PC-9 (cell line): ENCODE results near the gene NTNG1. TPM values are rescaled to one million over a fixed set of nuclear protein-coding genes. Genes with fewer than 3 reads are reported as not detected.

ENCODE experiments used
- BruUV-seq: library from RNA; stranded (reverse); fragments of 400-500 nt; replicated peaks from 2 replicates; lab custom pipeline; 2021; lab: Mats Ljungman, UMichigan
- CTCF ChIA-PET: fragments of 300-600 bp; sonication (Branson Sonifier 250); formaldehyde crosslinking; loops from one replicate; lab custom pipeline; 2022; ENCODE audit warnings: antibody characterized with exemption; lab: Charles Lee
- POLR2A ChIA-PET: fragments of 300-600 bp; sonication (Branson Sonifier 250); formaldehyde crosslinking; loops from one replicate; lab custom pipeline; 2022; ENCODE audit warnings: antibody characterized with exemption; ENCODE audit not compliant: unreplicated experiment; lab: Charles Lee
- DNase-seq, 2 experiments: peaks; one replicate each; pipeline versions ENCODE4 v3.0.0 to v3.0.0-alpha.2; 2015 to 2022; ENCODE audit warnings: mixed read lengths in 1 of 2
- H2AFZ ChIP-seq: fragments of 200-600 bp; sonication (generic); 2 replicates; pipeline ENCODE4 v1.8.1; 2017; ENCODE audit warnings: antibody characterized with exemption
- H3F3A ChIP-seq: fragments of 200-600 bp; sonication (generic); 2 replicates; pipeline ENCODE4 v1.8.1; 2017; ENCODE audit warnings: antibody characterized with exemption, mild to moderate bottlenecking, low read depth; ENCODE audit not compliant: insufficient read depth
- H3K27ac ChIP-seq: fragments of 200-600 bp; sonication (generic); 2 replicates; pipeline ENCODE4 v1.6.1; 2016; ENCODE audit warnings: mixed run types
- H3K27me3 ChIP-seq: fragments of 200-600 bp; sonication (generic); 2 replicates; pipeline ENCODE4 v1.6.1; 2016; ENCODE audit warnings: low read depth, mixed run types; ENCODE audit not compliant: insufficient read depth
- H3K36me3 ChIP-seq: fragments of 200-600 bp; sonication (generic); 2 replicates; pipeline ENCODE4 v1.6.1; 2016; ENCODE audit warnings: low read depth, mixed run types
- H3K4me1 ChIP-seq: fragments of 200-600 bp; sonication (generic); replicated peaks from 2 replicates; pipeline ENCODE4 v1.6.1; 2016; ENCODE audit warnings: mixed run types; ENCODE audit not compliant: insufficient read depth
- H3K4me2 ChIP-seq: fragments of 200-600 bp; sonication (generic); 2 replicates; pipeline ENCODE4 v1.6.1; 2017; ENCODE audit warnings: mixed run types
- H3K4me3 ChIP-seq: fragments of 200-600 bp; sonication (generic); 2 replicates; pipeline ENCODE4 v1.6.1; 2016; ENCODE audit warnings: mixed run types
- H3K79me2 ChIP-seq: fragments of 200-600 bp; sonication (generic); 2 replicates; pipeline ENCODE4 v1.6.1; 2017; ENCODE audit warnings: low read depth, mixed run types
- H3K9me2 ChIP-seq: fragments of 200-600 bp; sonication (generic); 2 replicates; pipeline ENCODE4 v1.8.1; 2017; ENCODE audit warnings: mild to moderate bottlenecking; ENCODE audit not compliant: insufficient read depth
- H3K9me3 ChIP-seq: fragments of 200-600 bp; sonication (generic); 2 replicates; pipeline ENCODE4 v1.8.1; 2016; ENCODE audit warnings: low read depth; ENCODE audit not compliant: insufficient read depth
- H4K20me1 ChIP-seq: fragments of 200-600 bp; sonication (generic); 2 replicates; pipeline ENCODE4 v1.8.1; 2017; ENCODE audit not compliant: insufficient read depth
- CTCF ChIP-seq: fragments of 200-600 bp; sonication (generic); conservative IDR thresholded peaks from 2 replicates; pipeline ENCODE4 v1.6.1; 2017; ENCODE audit warnings: mixed run types, antibody characterized with exemption, mild to moderate bottlenecking, moderate library complexity
- EZH2 ChIP-seq: fragments of 200-600 bp; sonication (generic); IDR thresholded peaks from 2 replicates; pipeline ENCODE4 v1.8.0; 2017; ENCODE audit warnings: antibody characterized with exemption, low read depth
- intact Hi-C: fragments of 100-400 bp; cut with micrococcal nuclease; formaldehyde crosslinking; loops from one replicate; pipeline ENCODE4 v1.10.0; 2022; ENCODE audit not compliant: unreplicated experiment
- total RNA-seq: library from RNA; stranded (reverse); gene quantifications from 2 replicates; pipeline ENCODE4 v1.2.3, GENCODE V29; 2021

Gene NTNG1
- total RNA-seq, 1 experiment from 2014 or later, result not detected

DNA sequence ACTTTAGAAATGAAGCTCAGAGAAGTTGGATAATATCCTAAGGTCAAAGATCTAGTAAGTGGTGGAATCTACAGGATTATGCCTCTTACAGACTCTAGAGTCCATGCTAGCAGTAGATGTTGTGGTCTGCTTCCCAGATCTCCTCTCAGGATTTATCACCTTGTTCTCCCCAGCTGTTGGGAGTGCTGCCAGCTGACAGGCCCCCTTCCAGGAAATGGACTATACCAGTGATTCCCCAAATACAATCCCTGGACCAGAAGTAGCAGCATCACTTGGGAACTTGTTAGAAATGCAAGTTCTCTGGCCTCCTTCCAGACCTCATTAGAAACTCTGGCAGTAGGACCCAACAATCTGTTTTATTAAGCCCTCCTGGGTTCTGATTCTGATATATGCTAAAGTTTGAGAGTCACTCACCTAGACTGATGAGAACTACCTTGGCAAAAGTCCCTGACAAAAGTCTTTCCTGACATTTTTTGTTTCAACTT, 24.5 kb upstream of the NTNG1 start:
- no peaks in the 10 kb centered on the region for H3F3A ChIP-seq
- ChIA-PET CTCF (no interaction called here), POLR2A (no interaction called here)
- H4K20me1 ChIP-seq, result no peaks in the 10 kb centered on the region
- no peak overlapping the region for H3K27ac ChIP-seq
- H3K4me3 ChIP-seq, result no peak overlapping the region
- no peaks in the 10 kb centered on the region for H3K9me3 ChIP-seq
- no peak overlapping the region for H2AFZ ChIP-seq
- H3K9me2 ChIP-seq, result no peaks in the 10 kb centered on the region
- intact Hi-C loops, result no loop called here
- H3K36me3 ChIP-seq, result no peaks in the 10 kb centered on the region
- BruUV-seq, result no TSS peak
- no peaks in the 10 kb centered on the region for H3K27me3 ChIP-seq
- H3K4me2 ChIP-seq, result no peak overlapping the region
- no peaks in the 10 kb centered on the region for H3K4me1 ChIP-seq
- TF ChIP-seq CTCF (no peak), EZH2 (no peak)
- no peak for DNase-seq
- no peaks in the 10 kb centered on the region for H3K79me2 ChIP-seq

- BruUV-seq, result no TSS peak
- Histone ChIP-seq H3K79me2 (no peaks in the 10 kb centered on the region), H3K27ac (no peak overlapping the region), H3K4me3 (no peak overlapping the region), H3F3A (no peaks in the 10 kb centered on the region), H4K20me1 (no peaks in the 10 kb centered on the region), H3K9me2 (no peaks in the 10 kb centered on the region), H3K4me1 (no peaks in the 10 kb centered on the region), H2AFZ (no peak overlapping the region), H3K4me2 (no peak overlapping the region), H3K9me3 (no peaks in the 10 kb centered on the region), H3K36me3 (no peaks in the 10 kb centered on the region), H3K27me3 (no peaks in the 10 kb centered on the region)
- CTCF ChIA-PET, result no interaction called here
- no peak for DNase-seq
- intact Hi-C loops, result no loop called here
- POLR2A ChIA-PET, result no interaction called here
- no peak for TF ChIP-seq CTCF
- no peak for TF ChIP-seq EZH2
Measured at GRCh38 chr1:107122225-107122624, 18.6 kb upstream of the NTNG1 start.

DNA sequence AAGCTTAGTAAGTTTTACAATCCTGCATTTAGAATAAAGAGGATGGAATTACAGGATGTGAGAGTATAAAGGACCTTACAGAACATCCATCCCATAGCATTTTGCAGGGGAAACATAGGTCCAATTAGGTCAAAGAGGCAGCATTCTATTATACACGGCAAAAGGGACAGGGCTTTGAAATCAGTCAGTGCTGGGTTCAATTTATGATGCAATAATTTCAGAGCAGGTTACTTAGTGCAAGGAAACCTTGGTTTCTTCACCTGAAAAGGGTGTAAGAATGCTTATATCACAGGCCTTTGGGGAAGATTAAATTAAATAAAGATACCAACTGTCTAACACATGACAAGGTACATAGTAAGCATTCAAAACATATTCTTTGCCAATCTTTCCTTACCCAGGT, 17.1 kb upstream of the NTNG1 start:
- Histone ChIP-seq H3K4me1 (no peaks in the 10 kb centered on the region), H2AFZ (no peak overlapping the region), H3K36me3 (no peaks in the 10 kb centered on the region), H3K79me2 (no peaks in the 10 kb centered on the region), H3K9me2 (no peaks in the 10 kb centered on the region), H3K4me2 (no peak overlapping the region), H4K20me1 (no peaks in the 10 kb centered on the region), H3F3A (no peaks in the 10 kb centered on the region), H3K27ac (no peak overlapping the region), H3K27me3 (no peaks in the 10 kb centered on the region), H3K9me3 (no peaks in the 10 kb centered on the region), H3K4me3 (no peak overlapping the region)
- no TSS peak for BruUV-seq
- POLR2A ChIA-PET, result no interaction called here
- no peak for DNase-seq
- CTCF ChIA-PET, result no interaction called here
- TF ChIP-seq EZH2, result no peak
- no peak for TF ChIP-seq CTCF
- intact Hi-C loops, result no loop called here
